HEK293 (cell line): ENCODE measurements around the gene RABEPK.

Experiments
- CTCF ChIA-PET: fragments of 350-600 bp; formaldehyde crosslinking; extraction: SDS; loops from one replicate; lab custom pipeline; 2021; ENCODE audit warnings: antibody characterized with exemption; lab: Yijun Ruan, JAX
- POLR2A ChIA-PET: fragments of 300-600 bp; formaldehyde crosslinking; extraction: SDS; loops from one replicate; lab custom pipeline; 2020; ENCODE audit warnings: antibody characterized with exemption, inconsistent platforms; lab: Yijun Ruan, JAX
- H3K27ac ChIP-seq: fragments of 200-500 bp; sonication (Bioruptor generic); 2 replicates; pipeline ENCODE4 v1.5.1; 2014; ENCODE audit warnings: low read depth, low read length, control low read depth, inconsistent platforms; ENCODE audit errors: extremely low read depth
- H3K36me3 ChIP-seq, 2 experiments: fragments of 200-500 bp in 1 of 2; sonication (Bioruptor generic) in 1 of 2; 1 replicate in 1 of 2; 2 replicates in 1 of 2; pipeline ENCODE4 v1.5.1; 2014 to 2017; ENCODE audit warnings: inconsistent platforms in 2 of 2, low read length in 2 of 2; ENCODE audit not compliant: control insufficient read depth in 2 of 2, insufficient read depth in 1 of 2
- H3K4me1 ChIP-seq: fragments of 200-500 bp; sonication (Bioruptor generic); 2 replicates; pipeline ENCODE4 v1.5.1; 2014; ENCODE audit warnings: mild to moderate bottlenecking, low read length, inconsistent platforms; ENCODE audit not compliant: control insufficient read depth, insufficient read depth
- H3K4me3 ChIP-seq: 2 replicates; pipeline ENCODE4 v1.5.1; 2011; ENCODE audit warnings: low read depth, mild to moderate bottlenecking, control low read depth, low read length, moderate library complexity
- H3K9me3 ChIP-seq: fragments of 200-500 bp; sonication (Bioruptor generic); 2 replicates; pipeline ENCODE4 v1.5.1; 2014; ENCODE audit warnings: low read depth, low read length, inconsistent platforms; ENCODE audit not compliant: control insufficient read depth, insufficient read depth
- GLI2 ChIP-seq: fragments of 450-650 bp; formaldehyde crosslinking; IDR thresholded peaks from 2 replicates; pipeline ENCODE4; 2017; ENCODE audit warnings: missing biosample characterization, missing genetic modification characterization, low read depth, borderline replicate concordance
- PRDM4 ChIP-seq: fragments of 450-650 bp; formaldehyde crosslinking; IDR thresholded peaks from 2 replicates; pipeline ENCODE4 v1.5.1; 2017; ENCODE audit warnings: missing biosample characterization, missing genetic modification characterization
- RBAK ChIP-seq: fragments of 450-650 bp; formaldehyde crosslinking; IDR thresholded peaks from 2 replicates; pipeline ENCODE4 v1.5.1; 2016; ENCODE audit warnings: missing biosample characterization, missing genetic modification characterization
- SP2 ChIP-seq: fragments of 450-650 bp; formaldehyde crosslinking; IDR thresholded peaks from 2 replicates; pipeline ENCODE4 v1.5.1; 2016; ENCODE audit warnings: missing biosample characterization, missing genetic modification characterization
- ZBTB20 ChIP-seq: fragments of 450-650 bp; formaldehyde crosslinking; IDR thresholded peaks from 2 replicates; pipeline ENCODE4 v1.5.1; 2016; ENCODE audit warnings: missing biosample characterization, missing genetic modification characterization
- ZNF146 ChIP-seq: fragments of 450-650 bp; formaldehyde crosslinking; IDR thresholded peaks from 2 replicates; pipeline ENCODE4 v1.5.1; 2016; ENCODE audit warnings: missing biosample characterization, missing genetic modification characterization
- ZNF148 ChIP-seq: fragments of 450-650 bp; formaldehyde crosslinking; IDR thresholded peaks from 2 replicates; pipeline ENCODE4 v1.5.0; 2017; ENCODE audit warnings: missing biosample characterization, missing genetic modification characterization, borderline replicate concordance
- ZNF184 ChIP-seq: fragments of 450-650 bp; IDR thresholded peaks from 2 replicates; pipeline ENCODE4 v1.5.1; 2018; ENCODE audit warnings: missing biosample characterization, mild to moderate bottlenecking, missing genetic modification characterization
- ZNF223 ChIP-seq: fragments of 450-650 bp; formaldehyde crosslinking; IDR thresholded peaks from 2 replicates; pipeline ENCODE4 v1.5.1; 2016; ENCODE audit warnings: missing biosample characterization, missing genetic modification characterization
- ZNF292 ChIP-seq: fragments of 450-650 bp; formaldehyde crosslinking; IDR thresholded peaks from 2 replicates; pipeline ENCODE4 v1.5.1; 2016; ENCODE audit warnings: low read depth, missing biosample characterization, missing genetic modification characterization, borderline replicate concordance
- ZNF362 ChIP-seq: fragments of 450-650 bp; formaldehyde crosslinking; IDR thresholded peaks from 2 replicates; pipeline ENCODE4 v1.5.1; 2016; ENCODE audit warnings: missing biosample characterization, missing genetic modification characterization
- ZNF585B ChIP-seq: fragments of 450-650 bp; formaldehyde crosslinking; IDR thresholded peaks from 2 replicates; pipeline ENCODE4 v1.5.1; 2016; ENCODE audit warnings: missing biosample characterization, missing genetic modification characterization
- ZNF610 ChIP-seq: fragments of 450-650 bp; formaldehyde crosslinking; IDR thresholded peaks from 2 replicates; pipeline ENCODE4 v1.5.1; 2016; ENCODE audit warnings: missing biosample characterization, missing genetic modification characterization, borderline replicate concordance
- ZNF626 ChIP-seq: fragments of 450-650 bp; sonication (Bioruptor Pico); formaldehyde crosslinking; IDR thresholded peaks from 2 replicates; pipeline ENCODE4 v1.5.1; 2018; ENCODE audit warnings: missing biosample characterization, missing genetic modification characterization, inconsistent platforms
- ZNF660 ChIP-seq: fragments of 450-650 bp; IDR thresholded peaks from 2 replicates; pipeline ENCODE4 v1.5.1; 2018; ENCODE audit warnings: missing biosample characterization, mild to moderate bottlenecking, missing genetic modification characterization
- ZNF692 ChIP-seq: fragments of 450-650 bp; formaldehyde crosslinking; IDR thresholded peaks from 2 replicates; pipeline ENCODE4 v1.5.1; 2016; ENCODE audit warnings: missing biosample characterization, missing genetic modification characterization
- ZSCAN4 ChIP-seq: fragments of 450-650 bp; formaldehyde crosslinking; IDR thresholded peaks from 2 replicates; pipeline ENCODE4 v1.5.1; 2017; ENCODE audit warnings: missing biosample characterization, missing genetic modification characterization
- TF ChIP-seq, protein P1 (sequence below): fragments of 450-650 bp; formaldehyde crosslinking; IDR thresholded peaks from 2 replicates; pipeline ENCODE4 v1.5.1; 2016; ENCODE audit warnings: missing biosample characterization, missing genetic modification characterization
- TF ChIP-seq, protein P2 (sequence below): fragments of 450-650 bp; formaldehyde crosslinking; IDR thresholded peaks from 2 replicates; pipeline ENCODE4 v1.5.1; 2016; ENCODE audit warnings: missing biosample characterization, missing genetic modification characterization

RABEPK gene

DNA sequence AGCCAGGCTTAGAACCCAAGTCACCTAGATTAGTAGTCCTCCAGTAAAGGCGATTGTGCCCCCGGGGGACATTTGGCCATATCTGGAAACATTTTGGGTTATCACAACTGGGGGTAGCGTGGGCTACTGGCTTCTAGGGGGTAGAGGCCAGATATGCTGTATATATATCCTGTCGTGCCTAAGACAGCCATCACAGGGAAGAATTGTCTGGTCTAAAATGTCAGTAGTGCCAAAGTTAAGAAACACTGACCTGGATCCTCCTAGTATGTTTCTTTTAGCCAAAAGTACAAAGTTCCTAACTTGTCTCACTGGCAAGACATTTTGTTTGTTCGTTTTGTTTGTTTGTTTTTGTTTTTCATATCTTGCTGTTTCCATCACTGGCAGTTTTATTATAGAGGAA, 13.8 kb downstream of the RABEPK start (continued):
- TF ChIP-seq ZNF148 (tag by site-specific recombination) = no peak
- TF ChIP-seq ZNF626 = no peak
- TF ChIP-seq ZBTB20 (tag by site-specific recombination) = no peak
- TF ChIP-seq RBAK (tag by site-specific recombination) = no peak
- no peak for TF ChIP-seq ZNF362 (tag by site-specific recombination)
- TF ChIP-seq ZNF610 (tag by site-specific recombination) = no peak
- TF ChIP-seq, protein P1, sequence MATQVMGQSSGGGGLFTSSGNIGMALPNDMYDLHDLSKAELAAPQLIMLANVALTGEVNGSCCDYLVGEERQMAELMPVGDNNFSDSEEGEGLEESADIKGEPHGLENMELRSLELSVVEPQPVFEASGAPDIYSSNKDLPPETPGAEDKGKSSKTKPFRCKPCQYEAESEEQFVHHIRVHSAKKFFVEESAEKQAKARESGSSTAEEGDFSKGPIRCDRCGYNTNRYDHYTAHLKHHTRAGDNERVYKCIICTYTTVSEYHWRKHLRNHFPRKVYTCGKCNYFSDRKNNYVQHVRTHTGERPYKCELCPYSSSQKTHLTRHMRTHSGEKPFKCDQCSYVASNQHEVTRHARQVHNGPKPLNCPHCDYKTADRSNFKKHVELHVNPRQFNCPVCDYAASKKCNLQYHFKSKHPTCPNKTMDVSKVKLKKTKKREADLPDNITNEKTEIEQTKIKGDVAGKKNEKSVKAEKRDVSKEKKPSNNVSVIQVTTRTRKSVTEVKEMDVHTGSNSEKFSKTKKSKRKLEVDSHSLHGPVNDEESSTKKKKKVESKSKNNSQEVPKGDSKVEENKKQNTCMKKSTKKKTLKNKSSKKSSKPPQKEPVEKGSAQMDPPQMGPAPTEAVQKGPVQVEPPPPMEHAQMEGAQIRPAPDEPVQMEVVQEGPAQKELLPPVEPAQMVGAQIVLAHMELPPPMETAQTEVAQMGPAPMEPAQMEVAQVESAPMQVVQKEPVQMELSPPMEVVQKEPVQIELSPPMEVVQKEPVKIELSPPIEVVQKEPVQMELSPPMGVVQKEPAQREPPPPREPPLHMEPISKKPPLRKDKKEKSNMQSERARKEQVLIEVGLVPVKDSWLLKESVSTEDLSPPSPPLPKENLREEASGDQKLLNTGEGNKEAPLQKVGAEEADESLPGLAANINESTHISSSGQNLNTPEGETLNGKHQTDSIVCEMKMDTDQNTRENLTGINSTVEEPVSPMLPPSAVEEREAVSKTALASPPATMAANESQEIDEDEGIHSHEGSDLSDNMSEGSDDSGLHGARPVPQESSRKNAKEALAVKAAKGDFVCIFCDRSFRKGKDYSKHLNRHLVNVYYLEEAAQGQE (tag by site-specific recombination) = no peak
- no peak for TF ChIP-seq ZNF146 (tag by site-specific recombination)
- TF ChIP-seq ZSCAN4 (tag by site-specific recombination) = no peak
- TF ChIP-seq ZNF585B (tag by site-specific recombination) = no peak
- no peak for TF ChIP-seq GLI2
- TF ChIP-seq, all 188 proteins: peak for 0

DNA sequence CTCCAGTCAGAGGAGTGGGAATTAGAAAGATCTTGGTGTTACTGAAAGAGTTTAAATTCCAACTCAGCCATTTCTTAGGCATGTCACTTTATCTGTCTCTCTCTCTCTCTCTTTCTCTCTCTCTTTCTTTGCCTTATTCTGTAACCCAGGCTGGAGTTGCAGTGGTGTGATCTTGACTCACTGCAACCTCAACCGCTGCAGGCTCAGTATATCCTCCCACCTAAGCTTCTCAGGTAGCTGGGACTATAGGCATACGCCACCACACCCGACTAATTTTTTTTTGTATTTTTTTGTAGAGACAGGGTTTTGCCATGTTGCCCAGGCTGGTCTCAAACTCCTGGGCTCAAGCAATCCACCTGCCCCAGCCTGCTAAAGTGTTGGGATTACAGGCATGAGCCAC, 18.3 kb downstream of the RABEPK start:
- POLR2A ChIA-PET = interaction anchor here (0.6 to 2.2 kb wide), 3 partner anchors 10 to 23 kb away, joined by 3 to 11 read pairs (median 4); partner anchors contain the start of genes HSPA5 and RABEPK
- Histone ChIP-seq H3K4me1 (no peaks in the 10 kb centered on the region), H3K4me3 (no peak overlapping the region), H3K36me3 (peaks cover 10 to 18% of the 10 kb centered on the region in 2 experiments; a peak in 2 of 3 replicates), H3K27ac (no peak overlapping the region), H3K9me3 (no peaks in the 10 kb centered on the region)
- CTCF ChIA-PET = no interaction called here
- TF ChIP-seq ZNF692 (tag by site-specific recombination) (no peak), ZNF660 (tag by site-specific recombination) (no peak), PRDM4 (tag by site-specific recombination) (no peak), SP2 (tag by site-specific recombination) (no peak), ZNF223 (tag by site-specific recombination) (no peak), ZNF292 (tag by site-specific recombination) (no peak), ZNF184 (tag by site-specific recombination) (no peak)
- TF ChIP-seq, protein P2, sequence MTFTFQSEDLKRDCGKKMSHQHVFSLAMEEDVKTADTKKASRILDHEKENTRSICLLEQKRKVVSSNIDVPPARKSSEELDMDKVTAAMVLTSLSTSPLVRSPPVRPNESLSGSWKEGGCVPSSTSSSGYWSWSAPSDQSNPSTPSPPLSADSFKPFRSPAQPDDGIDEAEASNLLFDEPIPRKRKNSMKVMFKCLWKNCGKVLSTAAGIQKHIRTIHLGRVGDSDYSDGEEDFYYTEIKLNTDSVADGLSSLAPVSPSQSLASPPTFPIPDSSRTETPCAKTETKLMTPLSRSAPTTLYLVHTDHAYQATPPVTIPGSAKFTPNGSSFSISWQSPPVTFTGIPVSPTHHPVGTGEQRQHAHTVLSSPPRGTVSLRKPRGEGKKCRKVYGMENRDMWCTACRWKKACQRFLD (tag by site-specific recombination) = no peak
